Inflammatory macrophage treated with lipopolysaccharide for 4 hours (primary cell): ENCODE measurements around the gene PTPN5.
A peak's percentile ranks its signal among the peaks of the same experiment; 100 is the strongest.
"Not testable (repeated sequence)": the region's sequence is repeated elsewhere in the genome, so short reads cannot be mapped to it uniquely, and the experiment has no call there.

Experiments used
- DNase-seq: peaks from one replicate; pipeline ENCODE4 v3.0.0-alpha.2; 2020

PTPN5 gene

GRCh38 chr11:18706330-18707243, 85.0 kb downstream of the PTPN5 start:
- no peak for DNase-seq

GRCh38 chr11:18705651-18706281, 85.8 kb downstream of the PTPN5 start:
- DNase-seq: no peak

GRCh38 chr11:18704698-18705097, 86.9 kb downstream of the PTPN5 start:
- no peak for DNase-seq

- DNase-seq: no peak
Measured at GRCh38 chr11:18704045-18704645, 87.5 kb downstream of the PTPN5 start.

- DNase-seq: no peak
Measured at GRCh38 chr11:18703001-18703763, 88.4 kb downstream of the PTPN5 start.

GRCh38 chr11:18701614-18702216, 89.9 kb downstream of the PTPN5 start:
- no peak for DNase-seq

GRCh38 chr11:18700872-18701271, 90.7 kb downstream of the PTPN5 start:
- no peak for DNase-seq

- DNase-seq: peak; percentile 19
Measured at GRCh38 chr11:18700375-18700774, 91.2 kb downstream of the PTPN5 start.

GRCh38 chr11:18699848-18700261, 91.7 kb downstream of the PTPN5 start:
- peak; percentile 68 for DNase-seq

- DNase-seq: no peak
Measured at GRCh38 chr11:18699269-18699596, 92.4 kb downstream of the PTPN5 start.

- DNase-seq: peak; percentile 89
Measured at GRCh38 chr11:18698341-18699268, 93.0 kb downstream of the PTPN5 start, which contains the start of gene TMEM86A. TMEM86A (plus strand) TSS chr11:18698779; CDS start chr11:18698887, 108 bp downstream.

- DNase-seq: peak; percentile 81
Measured at GRCh38 chr11:18697576-18697975, 94.0 kb downstream of the PTPN5 start.

GRCh38 chr11:18696638-18697225, 94.9 kb downstream of the PTPN5 start:
- no peak for DNase-seq

- no peak for DNase-seq
Measured at GRCh38 chr11:18692941-18693760, 98.4 kb downstream of the PTPN5 start.

GRCh38 chr11:18691467-18692140, 100.0 kb downstream of the PTPN5 start:
- DNase-seq: not testable (repeated sequence)

- DNase-seq: no peak
Measured at GRCh38 chr11:18684267-18684666, 107.3 kb downstream of the PTPN5 start.

- DNase-seq: no peak
Measured at GRCh38 chr11:18682466-18682865, 109.1 kb downstream of the PTPN5 start.

- not testable (repeated sequence) for DNase-seq
Measured at GRCh38 chr11:18681949-18682348, 109.6 kb downstream of the PTPN5 start.
